ENCODE measurements around the gene EFHD2.

The EFHD2 gene

DNA sequence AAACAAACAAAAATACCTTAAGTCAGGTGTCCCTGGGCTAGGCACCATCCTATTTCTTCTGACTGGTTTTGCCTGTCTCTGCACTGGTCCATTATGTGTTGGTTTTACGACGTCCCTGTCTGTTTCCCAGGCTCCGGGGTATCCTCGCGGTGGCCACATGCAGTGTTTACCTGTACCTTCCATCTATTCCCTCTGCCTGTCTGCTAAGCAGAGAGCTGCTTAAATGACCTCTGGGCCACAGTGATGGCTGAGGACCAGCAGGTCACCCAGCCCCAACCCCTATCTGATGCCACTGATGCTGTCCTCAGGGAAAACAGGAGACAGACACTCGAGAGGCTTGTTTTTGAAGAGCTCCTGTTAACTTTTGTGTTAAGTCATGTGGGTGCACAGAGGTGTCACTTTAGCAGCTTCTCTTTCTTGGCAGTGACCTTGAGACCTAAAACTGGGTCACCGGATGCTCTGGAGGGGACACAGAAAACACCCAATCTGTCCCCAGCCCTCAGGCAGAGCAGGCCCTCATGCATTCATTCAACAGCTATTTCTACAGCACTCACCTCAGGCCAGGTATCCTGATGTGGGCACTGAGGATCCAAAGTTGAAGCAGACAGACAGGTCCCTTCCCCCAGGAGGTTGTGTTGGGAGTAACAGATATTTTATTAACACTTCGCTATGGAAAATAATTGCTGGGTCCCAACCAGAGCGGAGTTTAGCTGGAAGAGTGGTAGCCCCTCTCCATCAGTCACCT, 4.4 kb upstream of the EFHD2 start:
- DNase-seq (ENCODE audit: low spot score): no peak
- no CpG with 5 or more reads among the region's 9 CpGs for WGBS, 2 donors (ENCODE audit: extremely low coverage in 2 of 2, insufficient read length in 2 of 2, insufficient replicate concordance in 1 of 2)
- H3K18ac ChIP-seq (ENCODE audit: low read length): no peak overlapping the region
- H4K8ac ChIP-seq (ENCODE audit: low read depth, low read length): no peak overlapping the region
- H3K4me1 ChIP-seq (ENCODE audit: control insufficient read depth in 2 of 2, insufficient read depth in 1 of 2, low read depth in 1 of 2, low read length in 2 of 2): peaks cover 7 to 8% of the 10 kb centered on the region in 2 donors
- peaks cover 0 to 50% (median 4%) of the 10 kb centered on the region in 3 experiments for H3K27me3 ChIP-seq (ENCODE audit: control insufficient read depth in 3 of 3, insufficient read depth in 3 of 3, low read depth in 1 of 3, low read length in 3 of 3)
- H3K4me3 ChIP-seq (ENCODE audit: low read length in 2 of 2): no peak overlapping the region
- H2BK120ac ChIP-seq (ENCODE audit: low read depth, low read length): no peak overlapping the region
- H3K36me3 ChIP-seq (replicated peaks in 1 of 2; ENCODE audit: control insufficient read depth in 2 of 2, insufficient read depth in 2 of 2, low read length in 2 of 2): no peaks in the 10 kb centered on the region
- no peak overlapping the region for H2AK5ac ChIP-seq (ENCODE audit: low read depth, low read length)
- no peak overlapping the region for H2BK12ac ChIP-seq (ENCODE audit: low read length)
- no peak overlapping the region for H3K23ac ChIP-seq (ENCODE audit: low read depth, low read length, poor library complexity)
- H3K9me3 ChIP-seq (replicated peaks in 1 of 2; ENCODE audit: control insufficient read depth in 2 of 2, insufficient read depth in 1 of 2, low read depth in 1 of 2, low read length in 2 of 2): peaks cover 0 to 3% of the 10 kb centered on the region in 2 donors
- no peak overlapping the region for H3K4me2 ChIP-seq (ENCODE audit: insufficient read depth, low read length, poor library complexity, severe bottlenecking)
- no peak overlapping the region for H2BK15ac ChIP-seq (ENCODE audit: low read length)
- H3K14ac ChIP-seq (ENCODE audit: low read length): no peak overlapping the region
- H3K79me1 ChIP-seq (ENCODE audit: low read depth, low read length): no peaks in the 10 kb centered on the region
- no peak overlapping the region for H2AFZ ChIP-seq (ENCODE audit: low read length)
- H3K27ac ChIP-seq (replicated peaks; ENCODE audit: low read length): no peak overlapping the region
- H3K4ac ChIP-seq (ENCODE audit: low read length): no peak overlapping the region
- H3K9ac ChIP-seq (ENCODE audit: low read depth, low read length, poor library complexity): no peak overlapping the region
- no peak overlapping the region for H2BK5ac ChIP-seq (ENCODE audit: low read length)
- no peak overlapping the region for H4K91ac ChIP-seq (ENCODE audit: low read depth, low read length, poor library complexity)

DNA sequence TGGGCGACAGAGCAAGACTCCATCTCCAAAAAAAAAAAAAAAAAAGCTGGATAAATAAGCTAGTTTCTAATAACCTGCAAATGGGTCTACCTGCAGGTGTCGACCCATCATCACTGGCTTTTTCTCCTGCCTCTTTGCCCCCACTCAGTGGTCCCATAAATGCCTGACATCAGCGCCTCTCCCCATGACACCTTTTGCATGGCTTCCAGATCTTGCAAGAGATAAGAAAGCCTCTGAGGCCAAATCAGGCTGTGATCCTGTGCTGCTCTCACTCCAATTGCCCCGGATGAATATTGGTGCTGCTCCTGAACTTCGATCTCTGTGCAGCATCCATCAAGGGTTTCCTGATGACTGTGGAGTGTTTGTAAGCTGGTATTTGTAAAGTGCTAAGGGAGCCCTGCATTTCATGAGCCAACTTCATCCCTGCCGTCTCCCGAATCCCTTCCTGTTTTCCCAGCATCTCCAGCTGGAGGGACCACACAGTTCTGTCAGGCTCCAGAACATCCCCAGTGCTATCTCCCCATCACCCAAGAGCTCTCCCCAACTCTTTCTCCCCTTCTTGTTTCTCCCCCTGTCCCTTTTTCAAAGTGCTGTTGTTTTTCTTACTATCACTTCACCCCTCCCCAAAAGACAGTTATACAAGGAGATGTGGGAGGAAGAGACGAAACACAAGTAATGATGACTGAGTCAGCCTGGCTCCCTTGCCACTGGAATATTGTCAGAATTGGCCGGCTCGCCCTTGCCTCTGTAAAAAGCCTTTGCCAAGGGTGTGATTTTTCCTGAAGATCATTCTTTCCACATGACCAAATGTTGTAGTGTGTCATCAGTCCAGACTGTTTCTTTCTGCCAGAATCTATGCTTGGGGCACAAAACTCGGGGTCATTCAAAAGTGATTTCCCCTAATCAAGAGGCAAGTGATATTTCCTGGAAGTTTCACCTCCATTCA, 2.8 kb upstream of the EFHD2 start:
- Histone ChIP-seq H4K8ac (ENCODE audit: low read depth, low read length) (no peak overlapping the region), H3K36me3 (replicated peaks in 1 of 2; ENCODE audit: control insufficient read depth in 2 of 2, insufficient read depth in 2 of 2, low read length in 2 of 2) (no peaks in the 10 kb centered on the region), H2AFZ (ENCODE audit: low read length) (no peak overlapping the region), H3K9ac (ENCODE audit: low read depth, low read length, poor library complexity) (no peak overlapping the region), H3K4ac (ENCODE audit: low read length) (no peak overlapping the region), H3K4me1 (ENCODE audit: control insufficient read depth in 2 of 2, insufficient read depth in 1 of 2, low read depth in 1 of 2, low read length in 2 of 2) (peaks cover 8 to 12% of the 10 kb centered on the region in 2 donors), H2BK120ac (ENCODE audit: low read depth, low read length) (no peak overlapping the region), H3K18ac (ENCODE audit: low read length) (no peak overlapping the region), H3K27ac (replicated peaks; ENCODE audit: low read length) (no peak overlapping the region), H3K4me3 (ENCODE audit: low read length in 2 of 2) (no peak overlapping the region), H3K23ac (ENCODE audit: low read depth, low read length, poor library complexity) (no peak overlapping the region), H3K14ac (ENCODE audit: low read length) (no peak overlapping the region), H3K4me2 (ENCODE audit: insufficient read depth, low read length, poor library complexity, severe bottlenecking) (no peak overlapping the region), H2BK15ac (ENCODE audit: low read length) (no peak overlapping the region), H3K79me1 (ENCODE audit: low read depth, low read length) (no peaks in the 10 kb centered on the region), H3K9me3 (replicated peaks in 1 of 2; ENCODE audit: control insufficient read depth in 2 of 2, insufficient read depth in 1 of 2, low read depth in 1 of 2, low read length in 2 of 2) (no peaks in the 10 kb centered on the region), H2AK5ac (ENCODE audit: low read depth, low read length) (no peak overlapping the region), H2BK12ac (ENCODE audit: low read length) (no peak overlapping the region), H4K91ac (ENCODE audit: low read depth, low read length, poor library complexity) (no peak overlapping the region), H3K27me3 (ENCODE audit: control insufficient read depth in 3 of 3, insufficient read depth in 3 of 3, low read depth in 1 of 3, low read length in 3 of 3) (peaks cover 0 to 47% (median 15%) of the 10 kb centered on the region in 3 experiments), H2BK5ac (ENCODE audit: low read length) (no peak overlapping the region)
- WGBS, 2 donors (ENCODE audit: extremely low coverage in 2 of 2, insufficient read length in 2 of 2, insufficient replicate concordance in 1 of 2): no CpG with 5 or more reads among the region's 11 CpGs
- DNase-seq (ENCODE audit: low spot score): no peak

DNA sequence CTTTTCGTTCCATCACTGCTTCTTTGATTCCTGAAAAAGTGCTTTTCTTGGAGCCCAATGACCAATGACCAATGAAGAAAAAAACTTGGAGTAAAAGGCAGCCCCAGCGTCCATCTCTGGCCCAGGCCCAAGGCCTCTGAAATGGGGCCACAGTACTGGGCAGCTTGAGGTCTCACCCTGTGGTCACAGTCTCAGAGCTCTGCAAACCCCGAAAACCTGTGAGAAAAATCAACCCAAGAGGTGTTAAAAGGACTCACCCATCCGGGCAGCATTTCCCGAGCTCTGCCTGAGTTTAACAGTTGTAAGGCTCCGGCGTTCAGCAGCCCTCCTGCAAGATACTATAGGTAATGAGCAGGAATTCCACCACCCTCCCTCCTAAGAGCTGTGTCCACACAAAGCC, 2.1 kb upstream of the EFHD2 start:
- no peak overlapping the region for H4K91ac ChIP-seq (ENCODE audit: low read depth, low read length, poor library complexity)
- no peak overlapping the region for H2AFZ ChIP-seq (ENCODE audit: low read length)
- no peak overlapping the region for H3K27ac ChIP-seq (replicated peaks; ENCODE audit: low read length)
- H3K4me3 ChIP-seq (ENCODE audit: low read length in 2 of 2): no peak overlapping the region
- no peak overlapping the region for H2BK5ac ChIP-seq (ENCODE audit: low read length)
- WGBS, 2 donors (ENCODE audit: extremely low coverage in 2 of 2, insufficient read length in 2 of 2, insufficient replicate concordance in 1 of 2): no CpG with 5 or more reads among the region's 7 CpGs
- H3K23ac ChIP-seq (ENCODE audit: low read depth, low read length, poor library complexity): no peak overlapping the region
- no peaks in the 10 kb centered on the region for H3K79me1 ChIP-seq (ENCODE audit: low read depth, low read length)
- H3K4me2 ChIP-seq (ENCODE audit: insufficient read depth, low read length, poor library complexity, severe bottlenecking): no peak overlapping the region
- no peak overlapping the region for H3K18ac ChIP-seq (ENCODE audit: low read length)
- H4K8ac ChIP-seq (ENCODE audit: low read depth, low read length): no peak overlapping the region
- no peak for DNase-seq (ENCODE audit: low spot score)
- no peak overlapping the region for H3K14ac ChIP-seq (ENCODE audit: low read length)
- H2BK12ac ChIP-seq (ENCODE audit: low read length): no peak overlapping the region
- no peak overlapping the region for H2BK120ac ChIP-seq (ENCODE audit: low read depth, low read length)
- H2AK5ac ChIP-seq (ENCODE audit: low read depth, low read length): no peak overlapping the region
- peaks cover 0 to 47% (median 15%) of the 10 kb centered on the region in 3 experiments for H3K27me3 ChIP-seq (ENCODE audit: control insufficient read depth in 3 of 3, insufficient read depth in 3 of 3, low read depth in 1 of 3, low read length in 3 of 3)
- H3K4ac ChIP-seq (ENCODE audit: low read length): no peak overlapping the region
- no peaks in the 10 kb centered on the region for H3K36me3 ChIP-seq (replicated peaks in 1 of 2; ENCODE audit: control insufficient read depth in 2 of 2, insufficient read depth in 2 of 2, low read length in 2 of 2)
- H3K9ac ChIP-seq (ENCODE audit: low read depth, low read length, poor library complexity): no peak overlapping the region
- no peaks in the 10 kb centered on the region for H3K9me3 ChIP-seq (replicated peaks in 1 of 2; ENCODE audit: control insufficient read depth in 2 of 2, insufficient read depth in 1 of 2, low read depth in 1 of 2, low read length in 2 of 2)
- H2BK15ac ChIP-seq (ENCODE audit: low read length): no peak overlapping the region
- peaks cover 10 to 12% of the 10 kb centered on the region in 2 donors for H3K4me1 ChIP-seq (ENCODE audit: control insufficient read depth in 2 of 2, insufficient read depth in 1 of 2, low read depth in 1 of 2, low read length in 2 of 2)

DNA sequence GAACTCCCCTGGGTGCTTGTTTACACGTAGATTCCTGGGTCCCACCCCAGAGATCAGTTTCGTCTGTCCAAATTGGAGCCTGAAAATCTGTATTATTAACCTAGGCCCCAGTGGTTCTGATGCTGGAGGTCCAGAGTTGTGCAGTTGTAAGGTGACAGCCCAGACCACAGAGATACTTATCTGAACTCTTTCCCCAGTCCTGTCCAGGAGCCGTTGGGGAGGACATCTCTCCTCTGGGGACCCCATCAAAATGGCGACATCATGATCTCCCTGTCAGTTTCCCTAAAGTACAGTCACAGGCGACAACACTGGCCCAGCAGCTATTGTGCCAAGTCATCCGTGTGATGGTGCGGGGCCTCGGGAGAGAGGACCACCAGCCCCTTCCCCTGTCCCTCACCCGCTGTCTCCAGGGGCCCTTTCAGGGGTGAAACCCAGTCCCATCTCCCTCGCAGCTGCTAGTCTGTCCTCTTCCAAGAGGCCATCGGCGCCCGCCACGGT, 749 bp upstream of the EFHD2 start:
- Histone ChIP-seq H2BK5ac (ENCODE audit: low read length) (no peak overlapping the region), H3K23ac (ENCODE audit: low read depth, low read length, poor library complexity) (peak overlapping the region; percentile 39), H3K36me3 (replicated peaks in 1 of 2; ENCODE audit: control insufficient read depth in 2 of 2, insufficient read depth in 2 of 2, low read length in 2 of 2) (no peaks in the 10 kb centered on the region), H3K79me1 (ENCODE audit: low read depth, low read length) (no peaks in the 10 kb centered on the region), H2BK120ac (ENCODE audit: low read depth, low read length) (no peak overlapping the region), H3K4me2 (ENCODE audit: insufficient read depth, low read length, poor library complexity, severe bottlenecking) (peak overlapping the region; percentile 69), H3K18ac (ENCODE audit: low read length) (peak overlapping the region; percentile 96), H3K9me3 (replicated peaks in 1 of 2; ENCODE audit: control insufficient read depth in 2 of 2, insufficient read depth in 1 of 2, low read depth in 1 of 2, low read length in 2 of 2) (no peaks in the 10 kb centered on the region), H2AFZ (ENCODE audit: low read length) (peak overlapping the region; percentile 98), H3K9ac (ENCODE audit: low read depth, low read length, poor library complexity) (peak overlapping the region; percentile 99), H2BK12ac (ENCODE audit: low read length) (no peak overlapping the region), H3K4me3 (ENCODE audit: low read length in 2 of 2) (peak overlapping the region; percentile 75 to 91), H4K91ac (ENCODE audit: low read depth, low read length, poor library complexity) (no peak overlapping the region), H3K27me3 (ENCODE audit: control insufficient read depth in 3 of 3, insufficient read depth in 3 of 3, low read depth in 1 of 3, low read length in 3 of 3) (peaks cover 0 to 44% (median 15%) of the 10 kb centered on the region in 3 experiments), H3K14ac (ENCODE audit: low read length) (no peak overlapping the region), H2AK5ac (ENCODE audit: low read depth, low read length) (no peak overlapping the region), H3K4ac (ENCODE audit: low read length) (no peak overlapping the region), H3K27ac (replicated peaks; ENCODE audit: low read length) (no peak overlapping the region), H3K4me1 (ENCODE audit: control insufficient read depth in 2 of 2, insufficient read depth in 1 of 2, low read depth in 1 of 2, low read length in 2 of 2) (peaks cover 10 to 12% of the 10 kb centered on the region in 2 donors), H2BK15ac (ENCODE audit: low read length) (peak overlapping the region; percentile 13), H4K8ac (ENCODE audit: low read depth, low read length) (no peak overlapping the region)
- no peak for DNase-seq (ENCODE audit: low spot score)
- no CpG with 5 or more reads among the region's 14 CpGs for WGBS, 2 donors (ENCODE audit: extremely low coverage in 2 of 2, insufficient read length in 2 of 2, insufficient replicate concordance in 1 of 2)

Measured in neuronal stem cell (in vitro differentiated cells).